ENCODE data around the gene CACNA2D4. TPM values are rescaled to one million over a fixed set of nuclear protein-coding genes. Genes with fewer than 3 reads are reported as not detected.

Gene CACNA2D4
- total and polyA plus RNA-seq, 2 of the 13 experiments (the other 11 are each of a cell fraction or from before 2014, with no cell fraction given): 14.2 to 136 TPM

DNA sequence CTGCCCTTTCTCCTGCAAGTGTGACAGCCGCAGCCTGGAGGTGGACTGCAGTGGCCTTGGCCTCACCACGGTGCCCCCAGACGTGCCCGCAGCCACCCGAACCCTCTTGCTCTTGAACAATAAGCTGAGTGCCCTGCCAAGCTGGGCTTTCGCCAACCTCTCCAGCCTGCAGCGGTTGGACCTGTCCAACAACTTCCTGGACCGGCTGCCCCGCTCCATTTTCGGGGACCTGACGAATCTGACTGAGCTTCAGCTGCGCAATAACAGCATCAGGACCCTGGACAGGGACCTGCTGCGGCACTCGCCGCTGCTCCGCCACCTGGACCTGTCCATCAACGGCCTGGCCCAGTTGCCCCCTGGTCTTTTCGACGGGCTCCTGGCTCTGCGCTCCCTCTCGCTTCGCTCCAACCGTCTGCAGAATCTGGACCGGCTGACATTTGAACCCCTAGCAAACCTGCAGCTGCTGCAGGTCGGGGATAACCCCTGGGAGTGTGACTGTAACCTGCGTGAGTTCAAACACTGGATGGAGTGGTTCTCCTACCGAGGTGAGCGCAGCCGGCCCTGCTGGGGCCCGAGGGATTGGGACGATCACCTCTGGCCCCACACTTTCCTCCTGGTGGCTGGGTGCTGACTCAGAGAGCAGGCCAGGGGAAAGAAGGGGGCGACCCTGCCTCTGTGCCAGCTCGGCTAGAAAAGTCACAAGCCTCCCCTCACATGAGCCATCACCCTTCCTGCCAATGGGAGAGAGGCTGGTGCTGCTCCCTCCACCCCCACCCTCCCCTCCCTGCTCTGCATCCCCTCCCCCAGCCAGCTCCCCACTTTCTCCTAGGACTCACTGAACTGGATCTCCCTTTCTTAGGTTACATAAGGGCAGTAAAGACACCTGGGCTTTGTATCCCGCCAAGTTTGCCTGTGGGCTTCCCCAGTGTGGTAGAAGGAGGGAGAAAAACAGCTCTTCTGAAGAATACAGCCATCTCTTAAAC, 87.2 kb downstream of the CACNA2D4 start (continued):
- TF ChIP-seq, protein P1, sequence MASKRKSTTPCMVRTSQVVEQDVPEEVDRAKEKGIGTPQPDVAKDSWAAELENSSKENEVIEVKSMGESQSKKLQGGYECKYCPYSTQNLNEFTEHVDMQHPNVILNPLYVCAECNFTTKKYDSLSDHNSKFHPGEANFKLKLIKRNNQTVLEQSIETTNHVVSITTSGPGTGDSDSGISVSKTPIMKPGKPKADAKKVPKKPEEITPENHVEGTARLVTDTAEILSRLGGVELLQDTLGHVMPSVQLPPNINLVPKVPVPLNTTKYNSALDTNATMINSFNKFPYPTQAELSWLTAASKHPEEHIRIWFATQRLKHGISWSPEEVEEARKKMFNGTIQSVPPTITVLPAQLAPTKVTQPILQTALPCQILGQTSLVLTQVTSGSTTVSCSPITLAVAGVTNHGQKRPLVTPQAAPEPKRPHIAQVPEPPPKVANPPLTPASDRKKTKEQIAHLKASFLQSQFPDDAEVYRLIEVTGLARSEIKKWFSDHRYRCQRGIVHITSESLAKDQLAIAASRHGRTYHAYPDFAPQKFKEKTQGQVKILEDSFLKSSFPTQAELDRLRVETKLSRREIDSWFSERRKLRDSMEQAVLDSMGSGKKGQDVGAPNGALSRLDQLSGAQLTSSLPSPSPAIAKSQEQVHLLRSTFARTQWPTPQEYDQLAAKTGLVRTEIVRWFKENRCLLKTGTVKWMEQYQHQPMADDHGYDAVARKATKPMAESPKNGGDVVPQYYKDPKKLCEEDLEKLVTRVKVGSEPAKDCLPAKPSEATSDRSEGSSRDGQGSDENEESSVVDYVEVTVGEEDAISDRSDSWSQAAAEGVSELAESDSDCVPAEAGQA (IDR thresholded peaks at IDR 0.05; ENCODE audit: low read depth): no peak
- TF ChIP-seq, protein P1 (CRISPR knock-in tag; IDR thresholded peaks at IDR 0.05; ENCODE audit: borderline replicate concordance): peak; percentile 79; the same call in 1 of the 2 replicates
- TF ChIP-seq, protein P2, sequence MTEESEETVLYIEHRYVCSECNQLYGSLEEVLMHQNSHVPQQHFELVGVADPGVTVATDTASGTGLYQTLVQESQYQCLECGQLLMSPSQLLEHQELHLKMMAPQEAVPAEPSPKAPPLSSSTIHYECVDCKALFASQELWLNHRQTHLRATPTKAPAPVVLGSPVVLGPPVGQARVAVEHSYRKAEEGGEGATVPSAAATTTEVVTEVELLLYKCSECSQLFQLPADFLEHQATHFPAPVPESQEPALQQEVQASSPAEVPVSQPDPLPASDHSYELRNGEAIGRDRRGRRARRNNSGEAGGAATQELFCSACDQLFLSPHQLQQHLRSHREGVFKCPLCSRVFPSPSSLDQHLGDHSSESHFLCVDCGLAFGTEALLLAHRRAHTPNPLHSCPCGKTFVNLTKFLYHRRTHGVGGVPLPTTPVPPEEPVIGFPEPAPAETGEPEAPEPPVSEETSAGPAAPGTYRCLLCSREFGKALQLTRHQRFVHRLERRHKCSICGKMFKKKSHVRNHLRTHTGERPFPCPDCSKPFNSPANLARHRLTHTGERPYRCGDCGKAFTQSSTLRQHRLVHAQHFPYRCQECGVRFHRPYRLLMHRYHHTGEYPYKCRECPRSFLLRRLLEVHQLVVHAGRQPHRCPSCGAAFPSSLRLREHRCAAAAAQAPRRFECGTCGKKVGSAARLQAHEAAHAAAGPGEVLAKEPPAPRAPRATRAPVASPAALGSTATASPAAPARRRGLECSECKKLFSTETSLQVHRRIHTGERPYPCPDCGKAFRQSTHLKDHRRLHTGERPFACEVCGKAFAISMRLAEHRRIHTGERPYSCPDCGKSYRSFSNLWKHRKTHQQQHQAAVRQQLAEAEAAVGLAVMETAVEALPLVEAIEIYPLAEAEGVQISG (CRISPR knock-in tag; IDR thresholded peaks at IDR 0.05): peak; percentile 77
- TF ChIP-seq DNMT3B (CRISPR knock-in tag; conservative IDR thresholded peaks at IDR 0.05) (peak; percentile 85; the same call in 1 of the 2 replicates), MAF1 (CRISPR knock-in tag; IDR thresholded peaks at IDR 0.05; ENCODE audit: borderline replicate concordance) (no peak), NFYB (CRISPR knock-in tag; IDR thresholded peaks at IDR 0.05) (peak; percentile 44), ZFY (CRISPR knock-in tag; IDR thresholded peaks at IDR 0.05) (0 out of 2 replicates have a peak, but pooled peaks have one; percentile 16), NPAS2 (CRISPR knock-in tag; IDR thresholded peaks at IDR 0.05; ENCODE audit: borderline replicate concordance) (no peak), YEATS4 (CRISPR knock-in tag; IDR thresholded peaks at IDR 0.05; ENCODE audit: borderline replicate concordance) (no peak; the same call in 1 of the 2 replicates), MEF2D (CRISPR knock-in tag; IDR thresholded peaks at IDR 0.05) (peak; percentile 79), ZIK1 (CRISPR knock-in tag; IDR thresholded peaks at IDR 0.05; ENCODE audit: borderline replicate concordance, low read depth) (0 out of 2 replicates have a peak, but pooled peaks have one; percentile 65), ZSCAN9 (CRISPR knock-in tag; IDR thresholded peaks at IDR 0.05; ENCODE audit: borderline replicate concordance) (peak; percentile 98)
- TF ChIP-seq, protein P3, sequence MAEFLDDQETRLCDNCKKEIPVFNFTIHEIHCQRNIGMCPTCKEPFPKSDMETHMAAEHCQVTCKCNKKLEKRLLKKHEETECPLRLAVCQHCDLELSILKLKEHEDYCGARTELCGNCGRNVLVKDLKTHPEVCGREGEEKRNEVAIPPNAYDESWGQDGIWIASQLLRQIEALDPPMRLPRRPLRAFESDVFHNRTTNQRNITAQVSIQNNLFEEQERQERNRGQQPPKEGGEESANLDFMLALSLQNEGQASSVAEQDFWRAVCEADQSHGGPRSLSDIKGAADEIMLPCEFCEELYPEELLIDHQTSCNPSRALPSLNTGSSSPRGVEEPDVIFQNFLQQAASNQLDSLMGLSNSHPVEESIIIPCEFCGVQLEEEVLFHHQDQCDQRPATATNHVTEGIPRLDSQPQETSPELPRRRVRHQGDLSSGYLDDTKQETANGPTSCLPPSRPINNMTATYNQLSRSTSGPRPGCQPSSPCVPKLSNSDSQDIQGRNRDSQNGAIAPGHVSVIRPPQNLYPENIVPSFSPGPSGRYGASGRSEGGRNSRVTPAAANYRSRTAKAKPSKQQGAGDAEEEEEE (CRISPR knock-in tag; IDR thresholded peaks at IDR 0.05; ENCODE audit: borderline replicate concordance): no peak
- TF ChIP-seq, protein P4, sequence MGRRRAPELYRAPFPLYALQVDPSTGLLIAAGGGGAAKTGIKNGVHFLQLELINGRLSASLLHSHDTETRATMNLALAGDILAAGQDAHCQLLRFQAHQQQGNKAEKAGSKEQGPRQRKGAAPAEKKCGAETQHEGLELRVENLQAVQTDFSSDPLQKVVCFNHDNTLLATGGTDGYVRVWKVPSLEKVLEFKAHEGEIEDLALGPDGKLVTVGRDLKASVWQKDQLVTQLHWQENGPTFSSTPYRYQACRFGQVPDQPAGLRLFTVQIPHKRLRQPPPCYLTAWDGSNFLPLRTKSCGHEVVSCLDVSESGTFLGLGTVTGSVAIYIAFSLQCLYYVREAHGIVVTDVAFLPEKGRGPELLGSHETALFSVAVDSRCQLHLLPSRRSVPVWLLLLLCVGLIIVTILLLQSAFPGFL (CRISPR knock-in tag; IDR thresholded peaks at IDR 0.05): no peak
- TF ChIP-seq, protein P5, sequence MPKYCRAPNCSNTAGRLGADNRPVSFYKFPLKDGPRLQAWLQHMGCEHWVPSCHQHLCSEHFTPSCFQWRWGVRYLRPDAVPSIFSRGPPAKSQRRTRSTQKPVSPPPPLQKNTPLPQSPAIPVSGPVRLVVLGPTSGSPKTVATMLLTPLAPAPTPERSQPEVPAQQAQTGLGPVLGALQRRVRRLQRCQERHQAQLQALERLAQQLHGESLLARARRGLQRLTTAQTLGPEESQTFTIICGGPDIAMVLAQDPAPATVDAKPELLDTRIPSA (CRISPR knock-in tag; IDR thresholded peaks at IDR 0.05; ENCODE audit: borderline replicate concordance): no peak
